ENCODE results near the gene TNFAIP8L3. TPM values are rescaled to one million over a fixed set of nuclear protein-coding genes. Genes with fewer than 3 reads are reported as not detected.

TNFAIP8L3 gene
- polyA plus RNA-seq, 10 donors = 1.5 to 3.2 (median 2.2) TPM

GRCh38 chr15:51090753-51091152, 4.0 kb downstream of the TNFAIP8L3 start:
- DNase-seq = no peak

- no peak for DNase-seq
Measured at GRCh38 chr15:51089699-51090453, 4.8 kb downstream of the TNFAIP8L3 start.

GRCh38 chr15:51089041-51089440, 5.7 kb downstream of the TNFAIP8L3 start:
- no peak for DNase-seq

DNA sequence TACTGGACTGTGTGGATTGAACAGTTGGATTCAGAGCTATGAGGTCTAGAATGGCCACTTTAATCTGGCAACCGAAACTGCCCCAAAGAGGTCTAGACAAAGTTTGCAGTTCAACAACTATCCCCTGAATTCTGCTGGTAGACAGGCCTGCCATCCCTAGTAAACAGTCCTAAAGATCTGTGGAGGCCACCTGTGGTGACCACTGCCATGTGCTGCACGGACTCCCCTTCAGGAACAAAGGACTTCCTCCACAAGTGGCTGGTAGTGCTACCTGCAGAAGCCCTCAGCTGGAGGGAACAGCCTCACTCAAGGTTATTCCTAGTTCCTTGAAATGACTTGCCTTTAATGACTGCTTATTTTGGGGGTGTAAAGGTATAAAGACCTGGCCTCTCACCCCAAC, 6.1 kb downstream of the TNFAIP8L3 start:
- no peak for DNase-seq

GRCh38 chr15:51087513-51087912, 7.2 kb downstream of the TNFAIP8L3 start:
- DNase-seq = no peak

GRCh38 chr15:51086409-51086808, 8.3 kb downstream of the TNFAIP8L3 start:
- no peak for DNase-seq

GRCh38 chr15:51085764-51086163, 8.9 kb downstream of the TNFAIP8L3 start:
- no peak for DNase-seq

GRCh38 chr15:51083641-51084166, 11.0 kb downstream of the TNFAIP8L3 start:
- DNase-seq = no peak

- DNase-seq = no peak
Measured at GRCh38 chr15:51082246-51082645, 12.5 kb downstream of the TNFAIP8L3 start.

DNA sequence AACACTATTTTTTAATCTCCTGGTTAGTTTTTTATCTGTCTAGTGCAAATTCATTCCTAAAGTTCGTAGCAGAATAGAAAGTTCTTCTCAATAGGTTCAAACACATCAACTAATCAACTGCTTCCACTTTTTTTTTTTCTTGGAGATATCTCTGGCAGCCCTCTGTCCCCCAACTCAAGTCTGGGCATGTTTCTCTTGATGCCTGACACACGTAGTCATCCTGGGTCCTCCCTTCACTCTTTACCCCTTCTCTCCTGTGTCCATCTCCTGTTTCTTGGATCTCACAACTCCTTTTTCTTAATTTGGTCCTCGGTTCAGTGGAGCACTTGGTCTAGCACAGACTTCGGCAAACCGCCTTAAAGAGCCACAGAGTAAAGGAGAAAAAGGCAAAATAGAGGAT, 14.4 kb downstream of the TNFAIP8L3 start:
- DNase-seq = no peak

DNA sequence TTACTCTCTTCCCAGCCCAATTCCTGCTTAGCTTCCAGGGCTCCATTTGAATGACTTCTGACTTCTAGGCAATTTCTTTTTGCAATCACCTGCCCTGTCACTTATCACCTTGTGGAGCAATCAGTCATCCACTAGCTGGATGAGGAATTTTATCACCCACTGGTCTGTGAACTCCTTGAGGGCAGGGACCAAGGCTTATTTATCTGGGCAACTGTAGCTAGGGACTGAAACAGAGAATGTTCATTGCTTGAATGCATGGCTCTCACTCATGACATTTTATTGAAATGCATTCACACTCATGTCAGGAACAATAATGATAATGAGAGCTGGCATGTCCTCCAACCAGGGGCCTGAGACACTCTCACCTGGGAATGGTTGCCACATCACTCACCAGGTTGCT, 15.5 kb downstream of the TNFAIP8L3 start:
- no peak for DNase-seq

DNA sequence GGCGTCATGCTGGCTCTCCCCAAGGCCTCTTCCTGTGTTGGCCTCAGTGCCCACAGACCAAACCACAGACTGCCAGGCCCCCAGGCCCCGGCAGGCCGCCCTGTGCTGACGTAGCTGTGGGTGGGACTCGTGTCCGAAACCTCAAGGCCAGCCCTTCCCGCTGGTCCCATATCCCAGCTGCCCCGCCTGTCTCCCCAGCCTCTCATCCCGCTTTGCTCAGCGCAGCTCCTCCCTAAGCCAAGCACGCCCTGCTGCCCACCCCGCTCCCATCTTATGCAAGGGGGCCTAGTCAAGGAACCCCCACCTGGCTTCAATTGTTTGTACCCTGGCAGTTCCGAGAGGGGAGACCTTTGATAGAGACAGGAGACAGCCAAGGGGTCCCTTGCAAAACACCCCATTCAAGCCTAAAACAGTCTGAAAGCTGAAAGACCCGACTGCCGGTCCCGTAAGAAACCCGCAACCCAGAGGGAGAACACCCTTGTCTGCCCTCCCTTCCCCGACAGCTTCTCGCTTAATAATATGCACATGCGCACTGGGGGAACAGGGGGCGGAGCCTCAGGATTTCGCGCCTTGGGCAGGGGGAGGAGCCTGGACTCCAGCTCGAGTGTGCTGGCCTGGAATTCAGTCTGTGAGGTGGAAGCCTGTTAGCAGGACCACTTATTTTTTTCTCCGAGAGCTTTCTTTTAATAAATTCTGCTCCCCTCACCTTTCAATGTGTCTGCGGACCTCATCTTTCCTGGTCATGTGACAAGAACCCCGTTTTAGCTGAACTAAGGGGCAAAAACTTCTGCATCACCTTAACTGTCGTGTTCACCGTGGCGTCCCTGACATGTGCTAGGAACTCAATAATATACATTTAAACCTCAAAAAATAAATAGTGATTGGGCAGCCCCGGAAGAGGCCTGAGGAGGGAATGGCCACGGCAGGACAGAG, 17.2 kb downstream of the TNFAIP8L3 start:
- peak; percentile 65 to 83 (median 69) for DNase-seq

DNA sequence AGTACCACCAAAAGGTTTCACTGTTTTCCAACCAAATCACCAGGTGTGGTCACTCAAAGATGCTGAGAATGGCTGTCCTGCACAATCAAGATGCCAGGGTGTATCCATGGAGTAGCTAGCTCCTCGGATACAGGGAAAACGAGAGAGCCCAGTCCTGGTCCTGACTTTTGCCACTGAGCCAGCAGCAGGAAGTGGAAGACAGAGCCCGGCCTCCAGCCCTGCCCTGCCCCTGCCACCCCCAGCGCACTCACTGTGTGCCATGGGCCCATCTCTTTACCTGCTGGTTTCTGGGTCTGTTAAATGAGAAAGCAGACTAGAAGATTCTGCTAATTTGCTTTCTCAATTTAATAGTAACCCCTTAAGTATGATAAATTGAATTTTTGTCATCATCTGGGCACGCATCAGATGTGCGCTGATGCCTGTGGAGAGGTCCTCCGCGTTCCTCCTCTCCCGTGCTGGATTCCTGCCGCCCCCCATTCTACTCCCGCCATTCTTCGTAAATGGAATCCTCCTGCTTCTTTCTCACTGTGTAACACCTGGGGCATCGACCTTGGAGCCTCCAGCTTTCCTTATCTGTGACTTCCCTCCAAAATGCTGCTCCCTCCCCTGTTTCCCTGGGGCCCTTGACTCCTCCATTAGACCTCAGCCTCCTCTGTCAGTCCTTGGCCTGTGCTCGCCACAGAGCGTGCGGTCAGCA, 18.0 kb downstream of the TNFAIP8L3 start:
- no peak for DNase-seq

- peak in 1 of 3 donors; percentile 72 for DNase-seq
Measured at GRCh38 chr15:51075826-51076523, 18.7 kb downstream of the TNFAIP8L3 start.

GRCh38 chr15:51075364-51075763, 19.3 kb downstream of the TNFAIP8L3 start:
- DNase-seq = no peak

DNA sequence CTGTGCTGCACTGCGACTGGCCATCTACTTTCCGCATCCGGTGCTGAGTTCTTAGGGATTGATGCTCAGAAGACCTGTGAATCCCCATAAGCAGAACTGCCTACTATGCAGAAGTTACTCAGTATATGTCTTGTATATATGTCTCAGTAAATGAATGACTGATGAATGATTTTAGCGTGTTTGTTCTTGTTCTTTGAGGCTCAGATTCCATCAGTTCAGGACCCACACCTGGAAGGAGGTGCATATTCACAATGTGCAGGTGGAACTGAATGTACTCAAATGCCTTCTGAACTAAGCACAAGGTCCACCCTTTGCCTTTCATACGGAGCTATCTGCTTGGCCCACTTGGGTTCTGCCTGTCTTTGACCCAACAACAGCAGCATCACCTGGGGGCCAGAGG, 19.8 kb downstream of the TNFAIP8L3 start:
- DNase-seq = no peak

DNA sequence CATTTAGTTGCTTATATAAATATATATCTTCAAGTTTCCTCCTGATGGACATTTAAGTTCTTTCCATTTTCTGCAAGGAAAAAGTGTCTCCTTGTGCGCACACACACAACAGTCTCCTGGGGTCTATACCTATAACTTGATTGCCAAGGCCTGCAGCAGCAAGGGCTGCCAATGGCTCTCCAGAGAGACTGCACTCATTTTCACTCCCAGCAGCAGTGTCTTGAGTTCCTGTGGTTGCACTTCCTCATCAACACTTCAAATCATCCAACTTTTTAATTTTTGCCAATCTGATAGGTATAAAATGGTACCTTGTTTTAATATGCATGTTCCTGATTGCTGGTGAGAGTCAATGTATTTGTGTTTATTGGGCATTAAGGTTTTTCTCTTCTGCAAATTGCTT, 23.1 kb downstream of the TNFAIP8L3 start:
- DNase-seq = no peak

GRCh38 chr15:51069983-51070382, 24.7 kb downstream of the TNFAIP8L3 start:
- no peak for DNase-seq

DNA sequence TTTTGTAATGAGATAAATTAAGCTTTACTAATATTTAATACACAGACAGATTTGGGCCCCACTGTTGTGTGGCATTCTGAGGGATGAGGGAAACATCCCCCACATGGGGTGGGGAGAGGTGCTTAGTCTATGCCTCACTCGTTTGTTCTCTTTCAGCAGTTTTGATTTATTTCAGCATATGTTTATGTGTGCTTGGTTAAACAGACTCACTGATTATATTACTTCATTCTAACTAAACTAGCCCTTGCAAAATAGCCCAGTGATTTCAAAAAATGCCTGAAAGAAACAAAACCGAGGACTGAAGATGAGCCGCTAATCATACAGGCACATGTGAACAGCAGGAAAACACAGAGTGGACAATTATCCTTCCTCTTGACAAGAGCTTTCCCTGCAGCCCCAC, 27.2 kb downstream of the TNFAIP8L3 start:
- no peak for DNase-seq

GRCh38 chr15:51065781-51066180, 28.9 kb downstream of the TNFAIP8L3 start:
- DNase-seq = no peak

DNA sequence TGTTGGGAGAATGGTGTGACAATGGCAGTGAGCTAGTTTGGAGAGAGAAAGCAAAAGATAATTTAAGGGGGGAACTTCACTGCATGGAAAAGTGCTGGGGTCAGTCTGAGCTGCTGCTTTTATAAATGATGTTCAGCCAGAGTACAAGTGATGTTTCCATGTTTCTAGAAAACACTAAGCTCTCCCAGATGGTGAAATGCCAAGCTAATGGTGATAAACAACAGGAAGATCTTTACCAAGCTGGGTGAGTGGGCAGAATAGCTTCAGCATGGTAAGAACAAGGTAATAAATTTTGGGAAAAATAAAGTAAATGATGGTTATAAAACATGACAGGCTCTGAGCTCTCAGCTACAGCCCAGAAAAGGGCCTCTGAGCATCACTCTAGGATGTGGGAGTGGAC, 29.4 kb downstream of the TNFAIP8L3 start:
- no peak for DNase-seq
